ENCODE measurements around the gene EIF4G1. TPM values are rescaled to one million over a fixed set of nuclear protein-coding genes. Genes with fewer than 3 reads are reported as not detected.

The EIF4G1 gene
- total and polyA plus RNA-seq, 2 of the 4 experiments (the other 2 are of a cell fraction), result 225 to 274 TPM

GRCh38 chr3:184380185-184380626 is 65.8 kb downstream of the EIF4G1 start:
- 0% methylated on average over 21 of the region's 62 CpGs; no CpG with 5 or more reads in 1 of the 2 experiments for WGBS, 2 experiments (ENCODE audit: extremely low coverage in 2 of 2, insufficient read length in 1 of 2)

More at GRCh38 chr3:184380185-184380626, 65.8 kb downstream of the EIF4G1 start:
- no peak overlapping the region for H2AK5ac ChIP-seq (ENCODE audit: low read depth, low read length)
- no peaks in the 10 kb centered on the region for H3K9me1 ChIP-seq (ENCODE audit: insufficient read depth, low read length)
- in situ Hi-C loops (cut with MboI; ENCODE audit: low sequenced_read_pairs) (no loop called here), dilution Hi-C loops (cut with HindIII; ENCODE audit: low sequenced_read_pairs, unreplicated experiment) (no loop called here), intact Hi-C loops (cut with micrococcal nuclease) (no loop called here)
- POLR2A ChIA-PET (ENCODE audit: unreplicated experiment), result no interaction called here
- no peak overlapping the region for H2BK5ac ChIP-seq (ENCODE audit: low read depth, low read length, poor library complexity, severe bottlenecking)
- H3K9ac ChIP-seq (ENCODE audit: low read depth, low read length), result no peak overlapping the region
- H3K18ac ChIP-seq (ENCODE audit: low read depth, low read length), result no peak overlapping the region
- H3K4me2 ChIP-seq (ENCODE audit: low read depth, low read length), result no peak overlapping the region
- H4K5ac ChIP-seq (ENCODE audit: low read depth, low read length), result no peak overlapping the region
- no peak overlapping the region for H3K23ac ChIP-seq (ENCODE audit: low read depth, low read length)
- no peak for DNase-seq
- H3K27me3 ChIP-seq (ENCODE audit: control insufficient read depth, insufficient read depth, low read length), result peaks cover 83% of the 10 kb centered on the region
- H3K4ac ChIP-seq (ENCODE audit: low read depth, low read length), result no peak overlapping the region
- H3K27ac ChIP-seq (ENCODE audit: insufficient read depth, low read length), result no peak overlapping the region
- H3K36me3 ChIP-seq (ENCODE audit: control insufficient read depth, insufficient read depth, low read length), result no peaks in the 10 kb centered on the region
- no peaks in the 10 kb centered on the region for H3K79me1 ChIP-seq (ENCODE audit: low read depth in 1 of 2, low read length in 2 of 2)
- H3K9me3 ChIP-seq (ENCODE audit: control insufficient read depth, insufficient read depth, low read length), result no peaks in the 10 kb centered on the region
- H4K91ac ChIP-seq (ENCODE audit: insufficient read depth, low read depth, low read length), result no peak overlapping the region
- H2BK120ac ChIP-seq (ENCODE audit: low read depth, low read length), result no peak overlapping the region
- CTCF ChIA-PET, result interaction anchor here (1.4 kb wide), 1 partner anchor 8 kb away, joined by 5 read pairs; no protein-coding TSS in a partner anchor
- no peak overlapping the region for H4K8ac ChIP-seq (ENCODE audit: low read depth in 2 of 2, low read length in 2 of 2)
- peak overlapping the region; percentile 38; the same call in 1 of the 2 replicates for H3K4me3 ChIP-seq (ENCODE audit: insufficient read depth, low read depth, low read length)
- TF ChIP-seq FOS (IDR thresholded peaks at IDR 0.05; ENCODE audit: low read depth, low read length) (no peak), RAD21 (IDR thresholded peaks at IDR 0.05; ENCODE audit: low read length) (no peak), CHD1 (IDR thresholded peaks at IDR 0.05; ENCODE audit: low read depth, low read length) (no peak), RFX5 (IDR thresholded peaks at IDR 0.05; ENCODE audit: low read depth, low read length) (no peak), BHLHE40 (IDR thresholded peaks at IDR 0.05; ENCODE audit: low read depth, low read length) (no peak), MAZ (IDR thresholded peaks at IDR 0.05; ENCODE audit: borderline replicate concordance, low read depth, low read length) (peak; percentile 98)
- peak overlapping the region; percentile 56 for H2AFZ ChIP-seq (replicated peaks; ENCODE audit: low read length, poor library complexity)
- H3K56ac ChIP-seq (ENCODE audit: extremely low read depth, insufficient read depth, low read length), result no peak overlapping the region
- H3K4me1 ChIP-seq (ENCODE audit: control insufficient read depth, insufficient read depth, low read length), result peaks cover 2% of the 10 kb centered on the region; the same call in 1 of the 2 replicates
- ATAC-seq (ENCODE audit: low read depth), result peak; percentile 90
- H2BK20ac ChIP-seq (ENCODE audit: low read depth, low read length), result no peak overlapping the region
- H4K20me1 ChIP-seq (ENCODE audit: insufficient read depth, low read length), result no peaks in the 10 kb centered on the region
- H2AK9ac ChIP-seq (replicated peaks; ENCODE audit: low read depth, low read length, poor library complexity), result no peak overlapping the region
- BruUV-seq (replicated peaks), result no TSS peak
- no peak overlapping the region for H3K14ac ChIP-seq (replicated peaks; ENCODE audit: low read depth, low read length)
- H2BK15ac ChIP-seq (ENCODE audit: low read depth, low read length), result no peak overlapping the region

Data from IMR-90 (cell line).